ENCODE results near the gene CUL2.

Gene CUL2

GRCh38 chr10:35006836-35007235 lies 83.3 kb downstream of the CUL2 start:
- no peak for DNase-seq (ENCODE audit: low spot score)
- TF ChIP-seq CTCF (IDR thresholded peaks at IDR 0.05; ENCODE audit: extremely low read depth, insufficient read depth, missing control alignments) = no peak
- in situ Hi-C loops (cut with MboI; ENCODE audit: low pct_unique_long_range_greater_than_20kb, low sequenced_read_pairs, unreplicated experiment) = no loop called here

GRCh38 chr10:35005868-35006267 lies 84.3 kb downstream of the CUL2 start:
- no peak for TF ChIP-seq CTCF (IDR thresholded peaks at IDR 0.05; ENCODE audit: extremely low read depth, insufficient read depth, missing control alignments)
- in situ Hi-C loops (cut with MboI; ENCODE audit: low pct_unique_long_range_greater_than_20kb, low sequenced_read_pairs, unreplicated experiment) = no loop called here
- DNase-seq (ENCODE audit: low spot score) = no peak

DNA sequence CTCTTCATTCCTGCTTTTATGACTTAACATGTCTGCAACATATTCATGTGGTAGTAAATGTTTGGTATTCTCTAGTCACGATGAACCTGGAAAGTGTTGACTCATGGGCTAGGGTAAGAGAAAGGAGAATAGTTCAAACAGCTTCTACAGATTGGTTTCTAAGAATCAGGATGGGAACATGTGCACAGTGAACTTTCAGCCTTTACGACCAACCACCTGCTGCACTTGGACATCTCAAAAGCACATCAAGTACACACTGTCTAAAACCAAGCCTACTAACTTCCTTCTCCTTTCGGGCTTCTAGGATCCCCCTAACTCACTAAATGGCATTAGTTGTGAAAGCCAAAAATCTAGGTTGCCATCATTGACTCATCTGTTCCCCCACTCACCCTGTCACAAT lies 85.5 kb downstream of the CUL2 start:
- in situ Hi-C loops (cut with MboI; ENCODE audit: low pct_unique_long_range_greater_than_20kb, low sequenced_read_pairs, unreplicated experiment) = no loop called here
- no peak for TF ChIP-seq CTCF (IDR thresholded peaks at IDR 0.05; ENCODE audit: extremely low read depth, insufficient read depth, missing control alignments)
- DNase-seq (ENCODE audit: low spot score) = no peak

DNA sequence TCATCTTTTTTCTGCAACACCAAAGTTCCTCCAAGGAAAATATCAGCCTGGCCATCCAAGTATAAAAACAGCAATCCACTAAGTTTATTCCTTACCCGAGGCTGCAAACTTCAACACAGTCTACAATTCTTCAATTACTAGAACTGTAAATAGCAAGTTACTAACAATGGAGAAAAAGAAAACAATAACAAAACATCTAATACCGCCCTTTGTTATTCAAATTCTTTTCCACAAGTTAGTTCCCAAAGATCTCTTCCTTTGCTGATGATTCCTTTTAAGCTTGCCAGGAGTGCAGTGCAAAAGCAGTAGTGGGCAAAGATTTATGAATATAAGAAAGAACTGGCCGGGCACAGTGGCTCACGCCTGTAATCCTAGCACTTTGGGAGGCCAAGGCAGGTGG lies 86.2 kb downstream of the CUL2 start:
- TF ChIP-seq CTCF (IDR thresholded peaks at IDR 0.05; ENCODE audit: extremely low read depth, insufficient read depth, missing control alignments) = no peak
- in situ Hi-C loops (cut with MboI; ENCODE audit: low pct_unique_long_range_greater_than_20kb, low sequenced_read_pairs, unreplicated experiment) = no loop called here
- DNase-seq (ENCODE audit: low spot score) = no peak

DNA sequence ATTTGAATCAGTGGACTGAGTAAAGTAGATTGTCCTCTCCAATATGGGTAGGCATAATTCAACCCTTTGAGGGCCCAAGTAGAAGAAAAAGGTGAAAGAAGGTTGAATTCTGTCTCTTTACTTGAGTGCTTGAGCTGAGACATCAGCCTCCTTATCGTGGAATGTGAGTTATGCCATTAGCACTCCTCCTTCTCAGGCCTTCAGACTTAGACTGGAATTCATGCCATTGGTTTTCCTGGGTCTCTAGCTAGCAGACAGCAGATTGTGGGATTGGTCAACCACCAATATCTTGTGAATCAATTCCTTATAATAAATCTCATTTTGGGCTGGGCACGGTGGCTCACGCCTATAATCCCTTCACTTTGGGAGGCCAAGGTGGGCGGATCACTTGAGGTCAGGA lies 89.2 kb downstream of the CUL2 start:
- no peak for TF ChIP-seq CTCF (IDR thresholded peaks at IDR 0.05; ENCODE audit: extremely low read depth, insufficient read depth, missing control alignments)
- DNase-seq (ENCODE audit: low spot score) = no peak
- in situ Hi-C loops (cut with MboI; ENCODE audit: low pct_unique_long_range_greater_than_20kb, low sequenced_read_pairs, unreplicated experiment) = no loop called here

GRCh38 chr10:34999532-34999931 lies 90.6 kb downstream of the CUL2 start:
- no peak for DNase-seq (ENCODE audit: low spot score)
- no peak for TF ChIP-seq CTCF (IDR thresholded peaks at IDR 0.05; ENCODE audit: extremely low read depth, insufficient read depth, missing control alignments)
- in situ Hi-C loops (cut with MboI; ENCODE audit: low pct_unique_long_range_greater_than_20kb, low sequenced_read_pairs, unreplicated experiment) = no loop called here

DNA sequence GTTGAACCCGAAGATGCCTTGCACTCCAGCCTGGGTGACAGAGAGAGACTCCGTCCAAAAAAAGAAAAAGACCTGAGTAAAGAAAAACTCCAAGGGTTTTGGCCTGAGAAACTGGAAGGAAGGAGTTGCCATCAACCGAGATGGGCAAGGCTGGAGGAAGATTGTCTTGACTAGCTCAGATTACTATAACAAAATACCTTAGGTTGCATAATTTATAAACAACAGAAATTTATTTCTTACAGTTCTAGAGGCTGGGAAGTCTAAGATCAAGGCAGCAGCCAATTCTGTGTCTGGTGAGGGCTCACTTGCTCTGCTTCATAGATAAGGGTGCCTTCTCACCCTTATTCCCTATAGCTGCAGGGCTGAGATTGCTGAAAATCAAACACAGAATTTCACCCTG lies 91.2 kb downstream of the CUL2 start:
- no peak for DNase-seq (ENCODE audit: low spot score)
- in situ Hi-C loops (cut with MboI; ENCODE audit: low pct_unique_long_range_greater_than_20kb, low sequenced_read_pairs, unreplicated experiment) = no loop called here
- no peak for TF ChIP-seq CTCF (IDR thresholded peaks at IDR 0.05; ENCODE audit: extremely low read depth, insufficient read depth, missing control alignments)

All from GM13977 (cell line).